Measurements from ENCODE around the gene HNRNPUL2. TPM values are rescaled to one million over a fixed set of nuclear protein-coding genes. Genes with fewer than 3 reads are reported as not detected.
"Not testable (repeated sequence)": the region's sequence is repeated elsewhere in the genome, so short reads cannot be mapped to it uniquely, and the experiment has no call there.

Gene HNRNPUL2
- total and polyA plus RNA-seq, 4 donors: 25.6 to 53.1 (median 35.5) TPM

DNA sequence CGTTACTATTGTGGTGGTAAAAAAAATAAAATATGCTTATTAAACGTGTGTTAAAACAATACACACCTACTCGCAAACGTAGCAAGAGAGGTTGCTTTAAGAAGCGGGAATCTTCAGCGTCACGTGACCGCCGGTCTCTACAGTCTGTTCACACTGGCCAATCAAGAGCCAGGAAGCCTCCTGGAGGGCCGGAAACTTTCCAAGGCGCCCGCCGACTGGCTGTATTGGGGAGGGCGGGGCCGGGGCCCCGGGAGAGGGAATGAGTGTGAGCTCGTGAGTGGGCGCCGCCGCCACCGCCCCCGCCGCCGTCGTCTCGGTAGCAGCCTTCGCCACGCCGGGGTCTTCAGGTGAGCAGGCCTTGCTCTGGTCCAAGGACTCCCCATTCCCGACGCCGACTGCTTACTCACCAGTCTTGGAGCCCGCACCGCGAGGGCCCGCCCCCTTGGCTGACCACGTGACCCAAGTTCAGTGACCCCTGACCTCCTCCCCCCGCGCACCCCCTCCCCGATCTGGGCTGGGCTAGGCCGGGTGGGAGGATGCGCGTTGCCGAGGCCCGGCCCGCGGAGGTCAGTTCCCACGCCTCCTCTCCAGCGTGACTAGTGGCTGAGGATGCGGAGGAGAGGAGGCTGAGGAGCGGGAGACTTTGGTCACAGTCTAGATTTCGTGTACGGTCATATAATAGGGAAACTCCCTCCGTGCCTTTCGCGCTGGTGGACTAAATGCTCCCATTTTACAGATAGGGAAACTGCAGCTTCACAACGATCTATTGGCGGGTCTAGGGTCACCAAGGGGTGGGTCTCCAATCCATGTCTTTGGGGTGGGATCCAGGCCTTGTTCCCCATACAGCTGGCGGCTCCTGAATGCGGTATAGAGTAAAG is 44.1 kb upstream of the HNRNPUL2 start, which contains the start of gene TAF6L:
TAF6L (plus strand) TSS at position 253 of the 878 bp plus-strand sequence. CDS start 4,388 bp downstream, outside the sequence.
- peaks cover 0 to 14% (median 3%) of the 10 kb centered on the region in 5 donors for H3K4me1 ChIP-seq (ENCODE audit: control insufficient read depth in 5 of 5, insufficient read depth in 5 of 5, low read length in 5 of 5)
- DNase-seq: peak; percentile 98 to 99 (median 98)
- H3K9ac ChIP-seq (ENCODE audit: insufficient read depth in 1 of 2, low read length in 2 of 2): peak within 1 kb of the TSS; percentile 35 to 73
- H3K27me3 ChIP-seq (ENCODE audit: control insufficient read depth in 3 of 3, insufficient read depth in 3 of 3, low read length in 2 of 3): no peaks in the 10 kb centered on the region
- 2 to 4% methylated on average over 50 to 60 of the region's 60 CpGs for WGBS, 2 donors
- peaks cover 0 to 2% (median 0%) of the 10 kb centered on the region in 4 donors for H3K9me3 ChIP-seq (ENCODE audit: control insufficient read depth in 4 of 4, insufficient read depth in 3 of 4, low read length in 3 of 4)
- peak within 1 kb of the TSS; percentile 72 for H3K4me3 ChIP-seq
- TF ChIP-seq, protein P1, sequence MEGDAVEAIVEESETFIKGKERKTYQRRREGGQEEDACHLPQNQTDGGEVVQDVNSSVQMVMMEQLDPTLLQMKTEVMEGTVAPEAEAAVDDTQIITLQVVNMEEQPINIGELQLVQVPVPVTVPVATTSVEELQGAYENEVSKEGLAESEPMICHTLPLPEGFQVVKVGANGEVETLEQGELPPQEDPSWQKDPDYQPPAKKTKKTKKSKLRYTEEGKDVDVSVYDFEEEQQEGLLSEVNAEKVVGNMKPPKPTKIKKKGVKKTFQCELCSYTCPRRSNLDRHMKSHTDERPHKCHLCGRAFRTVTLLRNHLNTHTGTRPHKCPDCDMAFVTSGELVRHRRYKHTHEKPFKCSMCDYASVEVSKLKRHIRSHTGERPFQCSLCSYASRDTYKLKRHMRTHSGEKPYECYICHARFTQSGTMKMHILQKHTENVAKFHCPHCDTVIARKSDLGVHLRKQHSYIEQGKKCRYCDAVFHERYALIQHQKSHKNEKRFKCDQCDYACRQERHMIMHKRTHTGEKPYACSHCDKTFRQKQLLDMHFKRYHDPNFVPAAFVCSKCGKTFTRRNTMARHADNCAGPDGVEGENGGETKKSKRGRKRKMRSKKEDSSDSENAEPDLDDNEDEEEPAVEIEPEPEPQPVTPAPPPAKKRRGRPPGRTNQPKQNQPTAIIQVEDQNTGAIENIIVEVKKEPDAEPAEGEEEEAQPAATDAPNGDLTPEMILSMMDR (IDR thresholded peaks at IDR 0.05; ENCODE audit: control extremely low read depth, extremely low read depth): no peak
- H3K27ac ChIP-seq (ENCODE audit: low read depth in 1 of 2, low read length in 1 of 2): peak within 1 kb of the TSS; percentile 93 to 98
- H3K36me3 ChIP-seq (ENCODE audit: control insufficient read depth in 4 of 4, insufficient read depth in 4 of 4, low read length in 4 of 4): peaks cover under 1 to 21% (median 18%) of the 10 kb centered on the region in 4 donors
- ATAC-seq (ENCODE audit: insufficient read depth, low FRiP score): peak; percentile 96

DNA sequence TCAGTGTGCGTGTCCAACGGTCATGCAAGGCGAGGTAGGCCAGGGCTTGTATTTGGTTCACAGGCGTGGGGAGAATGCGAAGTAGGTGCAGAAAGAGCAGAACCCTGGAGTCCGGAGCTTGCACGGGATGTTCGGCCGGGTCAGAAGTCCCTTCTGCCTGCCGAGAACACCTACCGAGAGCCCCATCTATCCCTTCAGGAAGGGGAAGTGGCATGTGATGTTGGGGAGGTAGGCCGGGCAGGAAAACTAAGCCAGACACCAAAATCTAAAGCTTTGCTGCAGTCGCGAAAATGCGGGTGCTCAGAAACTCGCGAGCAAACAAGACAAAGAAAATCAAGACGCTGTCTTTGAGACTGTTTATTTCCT is 43.5 kb upstream of the HNRNPUL2 start:
- Histone ChIP-seq H3K9ac (ENCODE audit: insufficient read depth in 1 of 2, low read length in 2 of 2) (peak overlapping the region; percentile 35 to 73), H3K36me3 (ENCODE audit: control insufficient read depth in 4 of 4, insufficient read depth in 4 of 4, low read length in 4 of 4) (peaks cover 6 to 20% (median 17%) of the 10 kb centered on the region in 4 donors), H3K27ac (ENCODE audit: low read depth in 1 of 2, low read length in 1 of 2) (peak overlapping the region; percentile 90 to 98), H3K9me3 (ENCODE audit: control insufficient read depth in 4 of 4, insufficient read depth in 3 of 4, low read length in 3 of 4) (no peaks in the 10 kb centered on the region), H3K27me3 (ENCODE audit: control insufficient read depth in 3 of 3, insufficient read depth in 3 of 3, low read length in 2 of 3) (no peaks in the 10 kb centered on the region), H3K4me3 (peak overlapping the region; percentile 52), H3K4me1 (ENCODE audit: control insufficient read depth in 5 of 5, insufficient read depth in 5 of 5, low read length in 5 of 5) (peaks cover 0 to 14% (median 3%) of the 10 kb centered on the region in 5 donors)
- DNase-seq: peak in 1 of 3 donors; percentile 40
- TF ChIP-seq, protein P1 (IDR thresholded peaks at IDR 0.05; ENCODE audit: control extremely low read depth, extremely low read depth): no peak
- ATAC-seq (ENCODE audit: insufficient read depth, low FRiP score): no peak
- WGBS, 2 donors: 2% methylated on average over 18 of the region's 18 CpGs

DNA sequence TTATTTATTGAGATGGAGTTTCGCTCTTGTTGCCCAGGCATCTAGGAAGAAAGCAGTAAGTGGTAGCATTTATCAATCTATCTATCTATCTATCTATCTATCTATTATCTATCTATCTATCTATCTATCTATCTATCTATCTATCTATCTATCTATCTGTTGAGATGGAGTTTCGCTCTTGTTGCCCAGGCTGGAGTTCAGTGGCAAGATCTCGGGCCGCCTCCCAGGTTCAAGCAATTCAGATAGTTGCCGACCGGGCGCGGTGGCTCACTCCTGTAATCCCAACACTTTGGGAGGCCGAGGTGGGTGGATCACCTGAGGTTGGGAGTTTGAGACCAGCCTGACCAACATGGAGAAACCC is 33.6 kb upstream of the HNRNPUL2 start:
- not testable (repeated sequence) for H3K27me3 ChIP-seq (ENCODE audit: control insufficient read depth in 3 of 3, insufficient read depth in 3 of 3, low read length in 2 of 3); DNase-seq; H3K4me3 ChIP-seq; ATAC-seq (ENCODE audit: insufficient read depth, low FRiP score); H3K9ac ChIP-seq (ENCODE audit: insufficient read depth in 1 of 2, low read length in 2 of 2); H3K9me3 ChIP-seq (ENCODE audit: control insufficient read depth in 4 of 4, insufficient read depth in 3 of 4, low read length in 3 of 4)
- Histone ChIP-seq H3K4me1 (ENCODE audit: control insufficient read depth in 5 of 5, insufficient read depth in 5 of 5, low read length in 5 of 5) (peaks cover 0 to 11% (median 5%) of the 10 kb centered on the region in 5 donors), H3K27ac (ENCODE audit: low read depth in 1 of 2, low read length in 1 of 2) (peak overlapping the region in 1 of 2 donors; percentile 49), H3K36me3 (ENCODE audit: control insufficient read depth in 4 of 4, insufficient read depth in 4 of 4, low read length in 4 of 4) (peaks cover 0 to 11% (median 8%) of the 10 kb centered on the region in 4 donors)
- 33 to 39% methylated on average over 9 of the region's 9 CpGs for WGBS, 2 donors
